GM12891 (cell line): ENCODE data around the gene LAMA2.

Experiments used
- DNase-seq: peaks from one replicate; pipeline ENCODE4 v3.0.0; 2011; ENCODE audit warnings: low spot score; ENCODE audit not compliant: insufficient read length
- FAIRE-seq: peaks from 2 replicates; lab custom pipeline; 2011; peaks lifted over from hg19 to GRCh38; lab: Jason Lieb, UNC
- PAX5 ChIP-seq: IDR thresholded peaks from 2 replicates; pipeline ENCODE4 v1.6.1; 2011; ENCODE audit warnings: low read length, moderate library complexity, mild to moderate bottlenecking; ENCODE audit not compliant: insufficient read depth, severe bottlenecking
- POLR2A ChIP-seq: IDR thresholded peaks from 2 replicates; pipeline ENCODE4 v1.6.1; 2011; ENCODE audit warnings: low read depth, low read length, control low read depth
- POLR2AphosphoS5 ChIP-seq: IDR thresholded peaks from 2 replicates; pipeline ENCODE4 v1.6.1; 2011; ENCODE audit warnings: low read depth, low read length, control low read depth
- POU2F2 ChIP-seq: IDR thresholded peaks from 2 replicates; pipeline ENCODE4 v1.6.1; 2011; ENCODE audit warnings: low read depth, mild to moderate bottlenecking, control low read depth, low read length, moderate library complexity
- SPI1 ChIP-seq: IDR thresholded peaks from 2 replicates; pipeline ENCODE4 v1.6.1; 2011; ENCODE audit warnings: low read depth, low read length, control low read depth
- TAF1 ChIP-seq: IDR thresholded peaks from 2 replicates; pipeline ENCODE4 v1.6.1; 2011; ENCODE audit warnings: low read depth, low read length, control low read depth

The LAMA2 gene

DNA sequence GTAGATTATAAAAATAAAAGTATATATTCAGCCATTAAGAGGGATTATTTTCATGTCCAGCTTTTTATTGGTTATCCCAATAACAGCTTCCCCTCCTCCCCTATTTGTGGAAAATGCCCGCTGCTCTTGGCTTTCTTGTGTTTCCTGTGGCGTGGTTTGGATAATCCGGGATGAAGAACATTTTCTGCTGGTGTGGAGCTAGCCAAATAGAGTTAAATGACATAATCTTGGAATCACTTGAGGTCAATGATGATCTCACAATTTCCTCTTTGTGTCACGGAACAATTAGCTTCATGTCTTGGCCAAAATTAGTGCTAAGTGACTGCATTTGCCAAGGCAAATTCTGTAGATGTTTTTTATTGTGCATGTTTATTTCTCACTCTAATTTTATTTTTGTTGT lies 394.0 kb downstream of the LAMA2 start:
- FAIRE-seq: no peak
- no peak for DNase-seq
- no peak for TF ChIP-seq TAF1
- TF ChIP-seq SPI1: no peak
- no peak for TF ChIP-seq POLR2A
- no peak for TF ChIP-seq POU2F2
- no peak for TF ChIP-seq PAX5
- no peak for TF ChIP-seq POLR2AphosphoS5

DNA sequence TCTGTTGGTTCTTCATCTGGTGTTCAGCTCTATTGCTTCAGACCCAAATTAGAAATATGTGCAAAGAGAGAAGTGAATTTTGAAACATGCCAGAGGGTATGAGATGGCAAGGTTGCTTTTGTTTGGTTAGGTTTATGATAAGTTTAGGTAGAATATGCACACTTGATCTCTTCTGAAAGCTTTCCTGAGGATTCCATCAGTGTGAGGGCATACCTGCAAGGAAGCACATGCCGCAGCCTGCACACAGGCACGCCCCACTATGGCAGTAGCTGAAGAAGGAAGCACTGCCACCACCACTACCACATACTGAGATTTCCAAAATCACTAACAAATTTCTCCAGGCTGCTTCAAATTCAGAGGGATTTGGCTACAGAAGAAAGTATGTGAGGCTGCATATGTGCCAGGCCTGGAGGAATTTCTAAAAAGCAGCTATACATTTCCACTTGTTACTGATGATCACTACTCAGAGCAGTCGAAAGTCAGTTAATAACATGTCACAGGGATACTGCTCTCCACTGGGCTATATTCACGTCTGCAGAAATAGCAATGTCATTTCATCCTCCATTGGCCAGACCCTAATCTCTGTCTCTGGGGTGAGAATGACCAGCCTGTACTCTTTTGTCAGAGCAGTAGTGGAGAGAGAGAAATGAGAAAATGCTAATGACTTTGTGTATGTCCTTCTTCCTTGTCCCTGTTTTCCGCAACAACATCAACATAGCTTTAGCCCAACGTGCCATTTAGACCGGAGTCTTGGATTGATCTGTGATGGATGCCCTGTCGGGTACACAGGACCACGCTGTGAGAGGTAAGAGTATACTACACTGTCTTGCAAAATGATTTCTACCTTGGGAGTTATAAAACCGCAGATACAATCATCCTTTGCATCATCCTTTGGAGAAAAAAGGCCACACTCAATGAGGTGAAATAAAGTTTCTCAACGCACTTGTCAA lies 396.7 kb downstream of the LAMA2 start:
- TF ChIP-seq POLR2AphosphoS5 (no peak), POLR2A (no peak), PAX5 (no peak), TAF1 (no peak), SPI1 (no peak), POU2F2 (no peak)

DNA sequence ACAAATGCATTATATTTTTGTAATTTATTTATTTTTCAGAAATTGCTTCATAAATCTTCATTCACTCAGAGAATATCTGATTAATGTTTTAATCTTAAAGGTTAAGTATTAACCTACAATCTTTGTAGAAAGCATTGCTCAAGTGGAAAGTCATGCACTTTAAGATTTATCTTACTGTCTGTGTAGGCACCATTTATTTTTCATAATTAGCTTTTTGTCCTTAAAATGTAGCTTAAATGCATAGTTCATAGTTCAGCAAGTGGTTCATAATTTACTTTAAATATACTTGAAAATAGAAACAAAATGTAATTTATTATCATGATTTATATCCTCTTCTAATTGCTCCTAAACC lies 397.3 kb downstream of the LAMA2 start:
- TF ChIP-seq PAX5: no peak
- no peak for TF ChIP-seq TAF1
- no peak for TF ChIP-seq POLR2AphosphoS5
- no peak for TF ChIP-seq POU2F2
- TF ChIP-seq POLR2A: no peak
- TF ChIP-seq SPI1: no peak
- FAIRE-seq (no peak), DNase-seq (no peak)

More for the DNA sequence above, 396.7 kb downstream of the LAMA2 start:
- DNase-seq (no peak), FAIRE-seq (no peak)

DNA sequence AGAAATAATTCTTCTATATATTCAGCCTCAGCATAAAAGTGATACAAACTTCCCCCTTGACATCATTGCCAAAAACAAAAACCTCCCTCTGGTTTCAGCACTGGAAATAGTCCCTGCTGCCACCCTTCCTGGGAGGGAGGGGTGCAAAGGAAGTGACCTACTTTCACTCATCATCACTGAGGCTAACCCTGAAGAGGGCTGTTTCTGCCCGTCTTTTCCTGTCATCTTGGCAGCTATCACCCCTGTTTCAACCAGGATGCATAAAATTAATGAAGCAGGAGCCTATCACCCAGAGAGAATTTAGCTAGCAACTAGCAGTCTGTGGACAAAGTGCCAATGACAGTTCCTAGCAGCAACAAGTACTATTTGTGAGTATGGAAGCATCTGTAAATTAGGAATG lies 397.8 kb downstream of the LAMA2 start:
- FAIRE-seq (no peak), DNase-seq (no peak)
- TF ChIP-seq POLR2A: no peak
- no peak for TF ChIP-seq SPI1
- no peak for TF ChIP-seq POU2F2
- no peak for TF ChIP-seq TAF1
- no peak for TF ChIP-seq PAX5
- no peak for TF ChIP-seq POLR2AphosphoS5

DNA sequence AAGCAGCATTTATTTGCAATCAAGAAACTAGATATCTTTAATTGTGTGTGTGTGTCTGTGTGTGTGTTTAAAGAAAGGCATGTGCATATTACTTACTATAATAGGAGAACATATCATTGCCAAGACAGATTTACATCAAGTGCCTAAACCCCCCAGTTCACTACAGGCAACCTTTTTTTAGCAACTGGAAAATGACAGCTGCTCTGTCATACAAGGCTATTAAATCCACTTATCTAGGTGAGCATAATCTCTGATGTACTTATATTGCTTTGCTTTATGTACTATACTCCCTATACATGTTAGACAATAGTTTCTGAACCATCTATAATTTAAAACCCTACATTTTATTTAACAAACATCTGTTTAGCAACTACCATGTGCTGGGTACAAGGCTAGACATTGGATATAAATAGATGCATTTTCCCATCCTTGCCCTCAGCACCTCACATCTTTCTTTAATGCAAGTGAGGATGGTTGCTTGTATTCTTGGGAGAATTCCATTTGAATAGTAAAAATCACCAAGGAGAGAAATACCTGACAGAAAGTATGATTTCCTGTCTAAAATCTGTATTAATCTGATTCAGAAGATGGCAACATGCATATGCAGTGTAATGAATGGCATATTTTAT lies 398.3 kb downstream of the LAMA2 start:
- TF ChIP-seq PAX5 (no peak), POLR2A (no peak), POU2F2 (no peak), POLR2AphosphoS5 (no peak), TAF1 (no peak), SPI1 (no peak)
- FAIRE-seq (no peak), DNase-seq (no peak)

DNA sequence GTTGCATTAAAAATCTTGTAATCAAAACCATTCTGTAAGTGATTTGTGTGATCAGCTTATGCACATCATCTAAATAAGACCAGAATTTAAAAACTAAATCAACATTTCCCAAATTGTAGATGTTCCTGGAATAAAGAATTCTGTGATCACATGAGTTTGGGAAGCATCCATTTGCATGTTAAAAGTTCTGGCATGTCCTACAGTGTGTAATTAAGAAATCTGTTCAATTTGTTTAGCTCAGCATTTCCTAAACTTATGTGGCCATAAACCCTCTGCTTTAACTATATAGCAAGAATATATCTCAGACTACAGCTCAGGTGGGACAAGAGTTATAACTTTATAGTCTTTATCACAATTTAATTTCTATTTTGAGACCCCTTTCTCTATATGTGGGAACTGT lies 399.1 kb downstream of the LAMA2 start:
- DNase-seq (no peak), FAIRE-seq (no peak)
- no peak for TF ChIP-seq SPI1
- no peak for TF ChIP-seq PAX5
- TF ChIP-seq TAF1: no peak
- TF ChIP-seq POU2F2: no peak
- TF ChIP-seq POLR2A: no peak
- no peak for TF ChIP-seq POLR2AphosphoS5

DNA sequence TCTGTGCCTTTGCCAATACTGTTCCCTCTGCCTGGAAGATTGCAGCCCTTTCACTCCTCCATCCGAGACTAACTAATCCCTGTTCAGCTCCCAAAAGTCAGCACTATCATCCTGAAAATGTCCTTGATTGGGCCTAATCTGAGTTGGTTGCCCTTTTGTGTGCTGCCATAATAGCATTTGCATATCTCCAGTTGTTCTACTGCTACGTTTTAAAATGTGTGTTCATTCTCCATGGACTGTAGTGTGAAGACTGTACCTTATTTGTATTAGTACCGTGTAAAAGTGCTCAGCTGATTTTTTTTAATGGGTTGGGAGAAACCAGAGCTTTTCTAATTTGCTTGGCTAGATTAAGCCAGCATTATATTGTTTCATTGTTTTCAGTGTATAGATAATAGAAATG lies 401.3 kb downstream of the LAMA2 start:
- DNase-seq (no peak), FAIRE-seq (no peak)
- TF ChIP-seq POLR2A: no peak
- TF ChIP-seq POLR2AphosphoS5: no peak
- TF ChIP-seq TAF1: no peak
- TF ChIP-seq PAX5: no peak
- TF ChIP-seq SPI1: no peak
- no peak for TF ChIP-seq POU2F2

DNA sequence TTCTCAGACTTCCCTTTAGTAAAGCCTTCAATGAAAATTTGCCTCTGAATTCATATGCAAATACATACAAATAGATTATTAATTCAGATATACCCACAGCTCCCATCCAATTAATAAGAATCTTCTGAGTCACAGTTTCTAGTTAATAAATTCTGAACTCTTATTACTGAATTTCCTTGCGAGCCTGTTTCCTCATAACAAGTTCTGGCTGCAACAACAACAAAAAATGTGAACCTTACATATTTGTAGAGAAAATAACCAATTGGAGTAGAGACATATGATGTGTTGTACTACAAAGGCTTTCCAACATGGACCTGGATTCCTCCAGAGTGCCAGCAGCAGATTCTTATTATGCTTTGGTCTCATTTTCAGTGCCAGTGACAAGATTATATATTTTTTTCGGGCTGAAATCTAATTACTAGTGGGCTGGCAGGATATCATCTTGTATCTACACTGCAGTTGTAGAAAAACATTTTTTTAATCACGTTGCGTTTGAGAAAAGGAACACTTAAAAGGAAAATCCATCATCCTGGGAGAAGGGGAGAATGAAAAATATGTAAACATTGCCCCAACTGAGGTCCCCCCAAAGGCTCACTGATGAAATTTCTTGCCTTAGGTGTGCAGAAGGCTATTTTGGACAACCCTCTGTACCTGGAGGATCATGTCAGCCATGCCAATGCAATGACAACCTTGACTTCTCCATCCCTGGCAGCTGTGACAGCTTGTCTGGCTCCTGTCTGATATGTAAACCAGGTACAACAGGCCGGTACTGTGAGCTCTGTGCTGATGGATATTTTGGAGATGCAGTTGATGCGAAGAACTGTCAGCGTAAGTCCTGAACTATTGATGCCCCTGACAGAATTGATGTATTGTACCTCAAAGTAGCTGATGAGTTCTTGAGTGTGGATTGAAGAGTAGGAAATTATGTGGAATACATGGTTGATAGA lies 404.6 kb downstream of the LAMA2 start:
- FAIRE-seq (no peak), DNase-seq (no peak)
- TF ChIP-seq POU2F2 (no peak), SPI1 (no peak), TAF1 (no peak), POLR2AphosphoS5 (no peak), POLR2A (no peak), PAX5 (no peak)

DNA sequence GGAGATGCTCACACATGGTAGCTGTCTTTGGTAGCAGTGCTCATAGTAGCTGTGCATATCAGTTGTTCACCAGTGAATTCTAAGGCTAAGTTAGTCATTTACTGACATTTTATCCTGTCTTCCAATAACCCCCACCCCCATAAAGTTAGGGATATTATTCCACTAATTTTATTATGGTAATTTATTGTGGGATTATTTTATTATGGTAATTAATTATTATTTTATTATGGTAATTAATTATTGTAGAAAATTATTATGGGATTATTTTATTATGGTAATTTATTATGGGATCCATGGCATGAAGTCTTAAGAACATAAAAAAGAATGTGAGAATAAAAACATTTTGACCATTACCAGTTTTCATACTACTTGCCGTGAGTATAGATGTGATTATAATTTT lies 406.5 kb downstream of the LAMA2 start:
- DNase-seq (no peak), FAIRE-seq (no peak)
- TF ChIP-seq PAX5: no peak
- no peak for TF ChIP-seq POLR2AphosphoS5
- no peak for TF ChIP-seq POLR2A
- TF ChIP-seq TAF1: no peak
- TF ChIP-seq SPI1: no peak
- no peak for TF ChIP-seq POU2F2
